ENCODE data around the gene GFY. TPM values are rescaled to one million over a fixed set of nuclear protein-coding genes. Genes with fewer than 3 reads are reported as not detected.

GFY gene
- total and polyA plus RNA-seq, 2 experiments from 2014 or later: 1.2 TPM; not detected in 1

- TF ChIP-seq, protein P1, sequence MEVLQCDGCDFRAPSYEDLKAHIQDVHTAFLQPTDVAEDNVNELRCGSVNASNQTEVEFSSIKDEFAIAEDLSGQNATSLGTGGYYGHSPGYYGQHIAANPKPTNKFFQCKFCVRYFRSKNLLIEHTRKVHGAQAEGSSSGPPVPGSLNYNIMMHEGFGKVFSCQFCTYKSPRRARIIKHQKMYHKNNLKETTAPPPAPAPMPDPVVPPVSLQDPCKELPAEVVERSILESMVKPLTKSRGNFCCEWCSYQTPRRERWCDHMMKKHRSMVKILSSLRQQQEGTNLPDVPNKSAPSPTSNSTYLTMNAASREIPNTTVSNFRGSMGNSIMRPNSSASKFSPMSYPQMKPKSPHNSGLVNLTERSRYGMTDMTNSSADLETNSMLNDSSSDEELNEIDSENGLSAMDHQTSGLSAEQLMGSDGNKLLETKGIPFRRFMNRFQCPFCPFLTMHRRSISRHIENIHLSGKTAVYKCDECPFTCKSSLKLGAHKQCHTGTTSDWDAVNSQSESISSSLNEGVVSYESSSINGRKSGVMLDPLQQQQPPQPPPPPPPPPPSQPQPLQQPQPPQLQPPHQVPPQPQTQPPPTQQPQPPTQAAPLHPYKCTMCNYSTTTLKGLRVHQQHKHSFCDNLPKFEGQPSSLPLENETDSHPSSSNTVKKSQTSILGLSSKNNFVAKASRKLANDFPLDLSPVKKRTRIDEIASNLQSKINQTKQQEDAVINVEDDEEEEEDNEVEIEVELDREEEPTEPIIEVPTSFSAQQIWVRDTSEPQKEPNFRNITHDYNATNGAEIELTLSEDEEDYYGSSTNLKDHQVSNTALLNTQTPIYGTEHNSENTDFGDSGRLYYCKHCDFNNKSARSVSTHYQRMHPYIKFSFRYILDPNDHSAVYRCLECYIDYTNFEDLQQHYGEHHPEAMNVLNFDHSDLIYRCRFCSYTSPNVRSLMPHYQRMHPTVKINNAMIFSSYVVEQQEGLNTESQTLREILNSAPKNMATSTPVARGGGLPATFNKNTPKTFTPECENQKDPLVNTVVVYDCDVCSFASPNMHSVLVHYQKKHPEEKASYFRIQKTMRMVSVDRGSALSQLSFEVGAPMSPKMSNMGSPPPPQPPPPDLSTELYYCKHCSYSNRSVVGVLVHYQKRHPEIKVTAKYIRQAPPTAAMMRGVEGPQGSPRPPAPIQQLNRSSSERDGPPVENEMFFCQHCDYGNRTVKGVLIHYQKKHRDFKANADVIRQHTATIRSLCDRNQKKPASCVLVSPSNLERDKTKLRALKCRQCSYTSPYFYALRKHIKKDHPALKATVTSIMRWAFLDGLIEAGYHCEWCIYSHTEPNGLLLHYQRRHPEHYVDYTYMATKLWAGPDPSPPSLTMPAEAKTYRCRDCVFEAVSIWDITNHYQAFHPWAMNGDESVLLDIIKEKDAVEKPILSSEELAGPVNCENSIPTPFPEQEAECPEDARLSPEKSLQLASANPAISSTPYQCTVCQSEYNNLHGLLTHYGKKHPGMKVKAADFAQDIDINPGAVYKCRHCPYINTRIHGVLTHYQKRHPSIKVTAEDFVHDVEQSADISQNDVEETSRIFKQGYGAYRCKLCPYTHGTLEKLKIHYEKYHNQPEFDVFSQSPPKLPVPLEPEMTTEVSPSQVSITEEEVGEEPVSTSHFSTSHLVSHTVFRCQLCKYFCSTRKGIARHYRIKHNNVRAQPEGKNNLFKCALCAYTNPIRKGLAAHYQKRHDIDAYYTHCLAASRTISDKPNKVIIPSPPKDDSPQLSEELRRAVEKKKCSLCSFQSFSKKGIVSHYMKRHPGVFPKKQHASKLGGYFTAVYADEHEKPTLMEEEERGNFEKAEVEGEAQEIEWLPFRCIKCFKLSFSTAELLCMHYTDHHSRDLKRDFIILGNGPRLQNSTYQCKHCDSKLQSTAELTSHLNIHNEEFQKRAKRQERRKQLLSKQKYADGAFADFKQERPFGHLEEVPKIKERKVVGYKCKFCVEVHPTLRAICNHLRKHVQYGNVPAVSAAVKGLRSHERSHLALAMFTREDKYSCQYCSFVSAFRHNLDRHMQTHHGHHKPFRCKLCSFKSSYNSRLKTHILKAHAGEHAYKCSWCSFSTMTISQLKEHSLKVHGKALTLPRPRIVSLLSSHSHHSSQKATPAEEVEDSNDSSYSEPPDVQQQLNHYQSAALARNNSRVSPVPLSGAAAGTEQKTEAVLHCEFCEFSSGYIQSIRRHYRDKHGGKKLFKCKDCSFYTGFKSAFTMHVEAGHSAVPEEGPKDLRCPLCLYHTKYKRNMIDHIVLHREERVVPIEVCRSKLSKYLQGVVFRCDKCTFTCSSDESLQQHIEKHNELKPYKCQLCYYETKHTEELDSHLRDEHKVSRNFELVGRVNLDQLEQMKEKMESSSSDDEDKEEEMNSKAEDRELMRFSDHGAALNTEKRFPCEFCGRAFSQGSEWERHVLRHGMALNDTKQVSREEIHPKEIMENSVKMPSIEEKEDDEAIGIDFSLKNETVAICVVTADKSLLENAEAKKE (CRISPR knock-in tag; IDR thresholded peaks at IDR 0.05): no peak
- TF ChIP-seq POLR2AphosphoS5 (IDR thresholded peaks at IDR 0.05; ENCODE audit: low read depth): no peak
These were observed 23.2 kb downstream of the GFY start (continued) for GRCh38 chr19:49448432-49448786.

GRCh38 chr19:49450405-49450804, 25.2 kb downstream of the GFY start:
- H3K27ac Mint-ChIP-seq: no peak overlapping the region; the same call in 1 of the 2 replicates
- H3K36me3 Mint-ChIP-seq (ENCODE audit: low read depth): peaks cover 54% of the 10 kb centered on the region
- H3K4me1 Mint-ChIP-seq: peaks cover 23% of the 10 kb centered on the region
- Histone ChIP-seq H3K9me2 (ENCODE audit: insufficient read depth) (no peaks in the 10 kb centered on the region), H4K20me1 (replicated peaks; ENCODE audit: insufficient read depth) (peaks cover 8% of the 10 kb centered on the region; the same call in 1 of the 2 replicates), H3K4me1 (ENCODE audit: insufficient read depth) (peaks cover 21% of the 10 kb centered on the region; the same call in 1 of the 2 replicates), H3K36me3 (ENCODE audit: insufficient read depth) (peaks cover 4% of the 10 kb centered on the region; the same call in 1 of the 2 replicates), H3K4me2 (peak overlapping the region; percentile 75), H3K27me3 (ENCODE audit: insufficient read depth) (no peaks in the 10 kb centered on the region), H2AFZ (no peak overlapping the region), H3K27ac (ENCODE audit: low read depth) (0 out of 2 replicates have a peak overlapping the region, but pooled peaks have one; percentile 32), H3K79me2 (replicated peaks; ENCODE audit: insufficient read depth) (peaks cover 20% of the 10 kb centered on the region), H3F3A (replicated peaks; ENCODE audit: low read depth) (peaks cover 22% of the 10 kb centered on the region; the same call in 1 of the 2 replicates), H3K4me3 (peak overlapping the region; percentile 66)
- peaks cover 36% of the 10 kb centered on the region for H3K27me3 Mint-ChIP-seq (ENCODE audit: insufficient read depth, low read depth, poor library complexity)
- TF ChIP-seq NANOG (IDR thresholded peaks at IDR 0.05; ENCODE audit: borderline replicate concordance): no peak
- peak overlapping the region; percentile 95 for H3K4me3 Mint-ChIP-seq
- peaks cover 9% of the 10 kb centered on the region; the same call in 2 of the 3 replicates for H3K9me3 Mint-ChIP-seq
- no peak for DNase-seq (ENCODE audit: low spot score)
- no peak for ATAC-seq
